Ovary (tissue), 9 donors: ENCODE results near the gene P4HB. TPM values are rescaled to one million over a fixed set of nuclear protein-coding genes. Genes with fewer than 3 reads are reported as not detected.

ENCODE experiments used
- DNase-seq, 5 donors: peaks; one replicate each; pipeline ENCODE4 v3.0.0-alpha.2; 2019 to 2020
- H3K27ac ChIP-seq, 2 donors: fragments of 200-600 bp; one replicate each; pipeline versions ENCODE4 v1.5.1 to v1.8.0; 2019 to 2022
- H3K27me3 ChIP-seq: fragments of 200-600 bp; one replicate; pipeline ENCODE4 v1.8.0; 2022
- H3K36me3 ChIP-seq: fragments of 200-600 bp; sonication (generic); one replicate; pipeline ENCODE4 v1.5.1; 2019
- H3K4me1 ChIP-seq: one replicate; pipeline ENCODE4 v1.8.1; 2013; ENCODE audit warnings: mild to moderate bottlenecking, moderate library complexity; ENCODE audit not compliant: insufficient read depth
- H3K4me3 ChIP-seq: fragments of 200-600 bp; sonication (generic); one replicate; pipeline ENCODE4 v1.5.1; 2017
- H3K9me3 ChIP-seq, 2 donors: fragments of 200-600 bp in 1 of 2; sonication (generic) in 1 of 2; one replicate each; pipeline versions ENCODE4 v1.5.1 to v1.8.1; 2013 to 2019; ENCODE audit warnings: mild to moderate bottlenecking in 1 of 2, moderate library complexity in 1 of 2
- CTCF ChIP-seq, 3 donors: fragments of 450-650 bp in 2 of 3; fragments of 200-600 bp in 1 of 3; IDR thresholded peaks; one replicate each; pipeline versions ENCODE4 v1.5.1 to v1.8.0; 2016 to 2022; ENCODE audit warnings: antibody characterized with exemption in 3 of 3, mild to moderate bottlenecking in 1 of 3
- EP300 ChIP-seq: sonication (generic); formaldehyde crosslinking; IDR thresholded peaks from one replicate; pipeline ENCODE4 v1.6.1; 2017; ENCODE audit warnings: antibody characterized with exemption
- POLR2A ChIP-seq: fragments of 450-650 bp; IDR thresholded peaks from one replicate; pipeline ENCODE4 v1.6.1; 2017; ENCODE audit warnings: antibody characterized with exemption, mild to moderate bottlenecking, moderate library complexity
- WGBS, 3 donors: extraction: QIAGEN DNeasy Blood & Tissue Kit in 1 of 3; methylation state at CpG; one replicate each; pipeline versions ENCODE4 v1.1.5 to v1.1.7; 2013 to 2017; 5-methylcytosine and 5-hydroxymethylcytosine counted together
- intact Hi-C, 4 donors: fragments of 100-400 bp; cut with DNase I; formaldehyde crosslinking; loops; one replicate each; pipeline versions ENCODE4 v1.11.0 to v1.15.1; 2022 to 2023
- polyA plus RNA-seq, 2 donors: library from polyadenylated mRNA; stranded (reverse); fragments of 200-250 nt in 1 of 2; fragments of 350-450 nt in 1 of 2; fragmentation: Illumina TruSeq in 1 of 2; extraction: RNeasy Lipid Tissue Mini Kit (QIAGEN cat#74804) in 1 of 2; gene quantifications; one replicate each; pipeline ENCODE4 v1.2.3, GENCODE V29; 2013 to 2014
- total RNA-seq, 7 donors: library from RNA; depleted of rRNA in 2 of 7; stranded (reverse); fragments of >200 nt in 2 of 7; fragmentation: NEBNext Ultra II Directional in 3 of 7; extraction: Animal tissue kit (Norgen Biotek cat#: 25700) in 3 of 7; gene quantifications; one replicate each; pipeline versions ENCODE4 v1.1.0 to v1.2.4, GENCODE V29; 2016 to 2023
- donor health status: DM: no; HTN: no; CAD: no; lungs with moderate emphysema.
- donor health status: DM: no; HTN: no; CAD: no.
- donor health status: Bipolar disorder and iron deficiency.
- donor health status: DM: yes; HTN: yes; CAD: no.
- donor health status: DM: no; HTN: no; CAD: no.
- donor health status: DM: yes; HTN: yes; CAD: no.

Gene P4HB
- total and polyA plus RNA-seq, 9 donors, result 222 to 2,080 (median 312) TPM

- intact Hi-C loops, result no loop called here
- H3K36me3 ChIP-seq, result no peaks in the 10 kb centered on the region
- H3K4me3 ChIP-seq, result no peak overlapping the region
- WGBS, 3 donors, result 84 to 89% (median 85%) methylated on average over 39 to 41 of the region's 41 CpGs
- no peak overlapping the region for H3K27ac ChIP-seq
- H3K27me3 ChIP-seq, result no peaks in the 10 kb centered on the region
- no peaks in the 10 kb centered on the region for H3K4me1 ChIP-seq
- TF ChIP-seq POLR2A, result no peak
- TF ChIP-seq CTCF (IDR thresholded peaks at IDR 0.05), result no peak
- no peak for TF ChIP-seq EP300
- no peak for DNase-seq
- no peaks in the 10 kb centered on the region for H3K9me3 ChIP-seq
Observed at GRCh38 chr17:81813861-81814683, 46.3 kb downstream of the P4HB start.

- intact Hi-C loops, result no loop called here
- no peak overlapping the region for H3K27ac ChIP-seq
- no peaks in the 10 kb centered on the region for H3K27me3 ChIP-seq
- no peak overlapping the region for H3K4me3 ChIP-seq
- 85 to 89% (median 88%) methylated on average over 14 to 15 of the region's 15 CpGs for WGBS, 3 donors
- H3K9me3 ChIP-seq, result no peaks in the 10 kb centered on the region
- TF ChIP-seq EP300 (no peak), POLR2A (no peak), CTCF (IDR thresholded peaks at IDR 0.05) (no peak)
- H3K4me1 ChIP-seq, result no peaks in the 10 kb centered on the region
- DNase-seq, result no peak
- H3K36me3 ChIP-seq, result no peaks in the 10 kb centered on the region
Observed at GRCh38 chr17:81813371-81813684, 47.0 kb downstream of the P4HB start.

GRCh38 chr17:81812571-81813370 is 47.6 kb downstream of the P4HB start:
- no peak overlapping the region for H3K4me3 ChIP-seq
- no peaks in the 10 kb centered on the region for H3K9me3 ChIP-seq
- H3K36me3 ChIP-seq, result no peaks in the 10 kb centered on the region
- H3K4me1 ChIP-seq, result no peaks in the 10 kb centered on the region
- 72 to 81% (median 74%) methylated on average over 36 to 45 of the region's 45 CpGs for WGBS, 3 donors
- H3K27me3 ChIP-seq, result no peaks in the 10 kb centered on the region
- H3K27ac ChIP-seq, result no peak overlapping the region
- TF ChIP-seq CTCF (IDR thresholded peaks at IDR 0.05), result no peak
- no peak for TF ChIP-seq POLR2A
- TF ChIP-seq EP300, result no peak
- intact Hi-C loops, result no loop called here
- no peak for DNase-seq

GRCh38 chr17:81811705-81812570 is 48.4 kb downstream of the P4HB start:
- H3K27me3 ChIP-seq, result no peaks in the 10 kb centered on the region
- no peaks in the 10 kb centered on the region for H3K9me3 ChIP-seq
- WGBS, 3 donors, result 66 to 72% (median 68%) methylated on average over 13 to 24 of the region's 24 CpGs
- no peak overlapping the region for H3K4me3 ChIP-seq
- H3K4me1 ChIP-seq, result no peaks in the 10 kb centered on the region
- TF ChIP-seq CTCF (IDR thresholded peaks at IDR 0.05) (no peak), EP300 (no peak)
- H3K36me3 ChIP-seq, result no peaks in the 10 kb centered on the region
- intact Hi-C loops, result no loop called here
- no peak overlapping the region for H3K27ac ChIP-seq
- DNase-seq, result no peak
